Measurements from ENCODE around the gene NPR1. TPM values are rescaled to one million over a fixed set of nuclear protein-coding genes. Genes with fewer than 3 reads are reported as not detected.

NPR1 gene
- total RNA-seq, 1 donor from 2014 or later, result 57.1 TPM

GRCh38 chr1:153742411-153743142 is 64.1 kb downstream of the NPR1 start:
- H3K4me1 Mint-ChIP-seq (ENCODE audit: unreplicated experiment), result peaks cover 20% of the 10 kb centered on the region
- no peak for DNase-seq (ENCODE audit: low spot score)
- no peak for TF ChIP-seq CTCF (IDR thresholded peaks at IDR 0.05; ENCODE audit: unreplicated experiment)
- H3K27me3 Mint-ChIP-seq (ENCODE audit: unreplicated experiment), result no peaks in the 10 kb centered on the region
- H3K36me3 Mint-ChIP-seq (ENCODE audit: low read depth, unreplicated experiment), result peaks cover 43% of the 10 kb centered on the region
- no peak overlapping the region for H3K27ac Mint-ChIP-seq (ENCODE audit: unreplicated experiment)
- no peak overlapping the region for H3K4me3 Mint-ChIP-seq (ENCODE audit: unreplicated experiment)
- no peaks in the 10 kb centered on the region for H3K9me3 Mint-ChIP-seq (ENCODE audit: unreplicated experiment)

Small RNA genes lying within 50 kb of the gene (microRNA-seq; reads per million reads assigned to microRNA genes)
- gene MIR8083 (ENCODE audit: unreplicated experiment), result not detected

Other genes starting within 250 kb of the NPR1 start
- gene S100A7, start 218.0 kb upstream of the NPR1 start, total RNA-seq (ENCODE audit: unreplicated experiment), result not detected
- gene S100A6, start 142.7 kb upstream of the NPR1 start, total RNA-seq (ENCODE audit: unreplicated experiment), result 11.9 TPM
- gene S100A5, start 137.8 kb upstream of the NPR1 start, total RNA-seq (ENCODE audit: unreplicated experiment), result not detected
- gene S100A4, start 132.9 kb upstream of the NPR1 start, total RNA-seq (ENCODE audit: unreplicated experiment), result 2.8 TPM
- not detected for gene S100A3, start 129.4 kb upstream of the NPR1 start, total RNA-seq (ENCODE audit: unreplicated experiment)
- not detected for gene S100A2, start 112.8 kb upstream of the NPR1 start, total RNA-seq (ENCODE audit: unreplicated experiment)
- 363 TPM for gene S100A16, start 65.6 kb upstream of the NPR1 start, total RNA-seq (ENCODE audit: unreplicated experiment)
- not detected for gene S100A14, start 62.4 kb upstream of the NPR1 start, total RNA-seq (ENCODE audit: unreplicated experiment)
- 152 TPM for gene S100A13, start 51.2 kb upstream of the NPR1 start, total RNA-seq (ENCODE audit: unreplicated experiment)
- gene S100A1, start 50.3 kb upstream of the NPR1 start, total RNA-seq (ENCODE audit: unreplicated experiment), result not detected
- gene CHTOP, start 44.6 kb upstream of the NPR1 start, total RNA-seq (ENCODE audit: unreplicated experiment), result 59.3 TPM
- gene SNAPIN, start 20.0 kb upstream of the NPR1 start, total RNA-seq (ENCODE audit: unreplicated experiment), result 23.6 TPM
- 216 TPM for gene ILF2, start 7.7 kb upstream of the NPR1 start, total RNA-seq (ENCODE audit: unreplicated experiment)
- 69.4 TPM for gene INTS3, start 49.4 kb downstream of the NPR1 start, total RNA-seq (ENCODE audit: unreplicated experiment)
- gene SLC27A3, start 96.7 kb downstream of the NPR1 start, total RNA-seq (ENCODE audit: unreplicated experiment), result 72.7 TPM
- 45.4 TPM for gene GATAD2B, start 244.3 kb downstream of the NPR1 start, total RNA-seq (ENCODE audit: unreplicated experiment)

All from endothelial cell (in vitro differentiated cells).